Stimulated activated CD4-positive, alpha-beta T cell treated with anti-CD3 and anti-CD28 coated beads, Interleukin-4, amount 100 ng/mL, for 24 hours (primary cell): Measurements from ENCODE around the gene COG2.
"Not testable (repeated sequence)": the region's sequence is repeated elsewhere in the genome, so short reads cannot be mapped to it uniquely, and the experiment has no call there.

ENCODE experiments used
- DNase-seq: peaks from one replicate; pipeline ENCODE4 v3.0.0-alpha.2; 2020

The COG2 gene

DNA sequence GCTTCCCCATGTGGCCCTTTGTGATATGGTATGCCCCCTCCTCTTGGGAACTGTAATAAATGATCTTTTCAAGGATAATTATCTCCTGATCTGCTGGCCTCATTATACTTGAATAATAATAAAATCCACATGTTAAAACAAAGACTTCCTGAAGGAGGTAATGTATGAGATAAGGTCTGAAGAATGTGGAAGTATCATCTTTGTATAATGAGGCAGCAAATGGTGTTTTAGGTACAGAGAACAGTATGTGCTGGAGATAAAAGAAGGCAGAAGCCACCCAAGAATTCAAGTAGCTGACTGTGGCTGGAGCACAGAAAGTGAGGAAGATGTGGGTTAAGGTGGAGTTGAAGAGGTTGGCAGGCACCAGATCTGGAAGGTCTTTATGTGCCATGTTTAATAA, 12.8 kb upstream of the COG2 start:
- no peak for DNase-seq

DNA sequence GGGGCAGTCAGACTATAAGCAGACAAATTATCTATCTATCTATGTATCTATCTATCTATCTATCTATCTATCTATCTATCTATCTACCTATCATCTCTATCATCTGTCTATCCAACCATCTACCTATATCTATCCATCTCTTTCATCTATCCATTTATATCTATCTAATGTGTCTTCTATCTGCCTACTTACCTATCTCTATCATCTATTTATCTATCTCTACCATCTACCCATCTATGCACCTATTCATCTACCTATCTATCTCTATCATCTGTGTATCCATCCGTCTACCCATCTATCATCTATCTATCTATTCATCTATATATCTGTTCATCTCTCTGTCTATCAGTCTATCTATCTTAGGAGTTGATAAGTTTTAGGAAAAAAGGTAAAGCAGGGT, 10.8 kb upstream of the COG2 start:
- no peak for DNase-seq

DNA sequence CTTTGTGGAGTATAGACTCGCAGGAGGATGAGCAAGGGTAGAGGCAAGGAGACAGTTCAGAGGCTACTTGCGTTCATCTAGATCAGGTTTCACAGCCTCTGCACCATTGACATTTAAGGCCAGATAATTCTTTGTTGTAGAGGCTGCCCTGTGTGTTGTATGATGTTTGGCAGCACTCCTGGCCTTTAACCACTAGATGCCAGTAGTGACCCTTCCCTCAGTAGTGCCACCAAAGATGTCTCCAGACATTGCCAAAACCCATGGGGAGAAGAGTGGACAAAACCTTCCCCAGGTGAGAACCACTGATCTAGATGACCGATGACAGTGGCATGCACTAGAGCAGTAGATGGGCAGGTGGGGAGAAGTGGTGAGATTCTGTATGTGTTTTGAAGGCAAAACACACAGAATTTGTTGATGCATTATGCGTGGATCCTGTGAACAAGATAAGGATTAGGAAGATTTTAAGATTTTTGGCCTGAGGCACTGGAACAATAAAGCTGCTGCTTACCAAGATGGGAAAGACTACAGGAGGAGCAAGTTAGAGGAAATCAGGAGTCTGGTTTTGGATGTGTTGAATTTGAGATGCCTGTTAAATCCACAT, 9.9 kb upstream of the COG2 start:
- no peak for DNase-seq

DNA sequence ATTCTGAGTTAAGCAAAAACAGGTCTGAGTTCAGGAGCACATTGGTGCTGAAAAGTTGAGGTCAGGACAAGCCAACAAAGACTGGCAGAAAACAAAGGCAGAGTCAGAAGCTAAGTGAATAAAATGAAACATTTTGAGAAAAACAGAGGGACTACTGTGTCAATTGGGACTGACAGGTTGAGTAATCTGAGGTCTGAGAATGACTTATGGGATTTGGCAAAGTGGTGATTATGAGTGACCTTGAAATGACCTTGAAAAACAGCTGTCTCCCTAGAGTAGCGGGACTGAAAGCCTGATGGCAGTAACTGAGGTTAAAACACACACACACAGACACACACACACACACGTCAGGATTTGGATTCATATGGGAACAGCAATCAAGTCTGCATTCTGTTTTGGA, 8.8 kb upstream of the COG2 start:
- no peak for DNase-seq

DNA sequence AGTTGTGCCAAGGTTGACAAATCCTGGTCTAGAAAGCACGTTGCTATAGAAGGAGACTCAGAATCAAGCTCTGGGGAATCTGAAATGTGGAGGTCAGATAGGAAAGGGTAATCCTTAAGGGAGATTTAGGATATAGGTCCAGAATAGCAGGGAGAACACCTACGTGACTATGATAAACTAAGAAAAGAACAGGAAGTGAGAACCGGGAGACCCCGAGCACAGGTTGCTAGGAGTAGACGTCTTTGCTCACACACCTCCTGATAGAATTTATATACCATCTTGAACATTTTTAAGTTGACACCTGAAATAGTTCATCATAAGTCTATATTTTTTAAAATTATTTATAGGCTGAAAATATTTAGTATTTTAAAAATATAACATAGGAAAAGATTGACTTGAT, 7.9 kb upstream of the COG2 start:
- no peak for DNase-seq

DNA sequence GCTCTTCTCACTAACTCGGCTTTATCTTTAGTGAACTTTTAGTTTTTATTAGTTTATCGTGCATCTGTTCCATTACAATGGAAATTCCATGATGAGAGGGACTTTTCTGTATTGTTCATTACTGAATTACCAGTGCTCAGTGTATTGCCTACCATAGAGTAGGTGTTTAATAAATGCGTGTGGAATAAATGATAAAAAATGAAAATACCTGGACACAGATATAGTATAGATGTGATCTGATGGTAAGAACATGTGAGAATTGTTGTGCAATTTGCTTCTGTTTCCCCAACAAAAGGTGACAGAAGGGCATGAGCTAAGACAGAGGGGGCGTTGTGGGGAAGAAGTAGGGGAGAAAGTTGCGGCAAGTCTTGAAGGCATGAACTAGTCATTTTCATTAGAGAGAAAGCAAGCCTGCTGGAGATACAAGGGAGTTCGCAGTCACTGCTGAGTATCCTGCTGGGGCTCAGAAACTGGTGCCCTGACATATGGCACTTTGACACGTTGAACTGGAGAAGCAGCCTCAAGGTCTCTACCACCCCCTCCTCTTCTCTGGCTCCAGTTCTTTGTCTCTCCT, 5.6 kb upstream of the COG2 start:
- peak; percentile 26 for DNase-seq

DNA sequence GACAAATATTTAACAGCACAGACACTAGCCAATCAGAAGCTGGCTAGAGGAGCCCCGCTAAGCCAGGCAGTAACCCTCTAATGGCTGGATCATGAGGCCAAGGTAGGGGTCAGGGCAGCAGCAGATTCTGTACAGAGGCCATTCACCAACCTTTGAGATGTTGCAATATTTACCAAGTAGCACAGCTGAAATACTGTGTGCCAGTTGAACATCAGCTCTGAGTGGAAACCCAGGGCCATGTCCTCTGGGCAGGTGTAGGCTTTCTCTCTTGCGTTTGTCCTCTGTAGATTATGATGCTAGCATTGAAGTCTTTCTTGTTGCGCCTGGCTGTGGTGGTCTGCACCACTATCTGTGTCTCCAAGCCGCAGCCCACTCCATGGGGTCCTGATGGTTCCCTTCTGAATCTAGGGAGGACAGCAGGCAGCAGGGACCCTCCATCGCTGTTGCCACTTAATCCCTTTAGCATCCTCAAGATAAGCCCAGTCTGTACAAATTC, 2.5 kb upstream of the COG2 start:
- DNase-seq: no peak

DNA sequence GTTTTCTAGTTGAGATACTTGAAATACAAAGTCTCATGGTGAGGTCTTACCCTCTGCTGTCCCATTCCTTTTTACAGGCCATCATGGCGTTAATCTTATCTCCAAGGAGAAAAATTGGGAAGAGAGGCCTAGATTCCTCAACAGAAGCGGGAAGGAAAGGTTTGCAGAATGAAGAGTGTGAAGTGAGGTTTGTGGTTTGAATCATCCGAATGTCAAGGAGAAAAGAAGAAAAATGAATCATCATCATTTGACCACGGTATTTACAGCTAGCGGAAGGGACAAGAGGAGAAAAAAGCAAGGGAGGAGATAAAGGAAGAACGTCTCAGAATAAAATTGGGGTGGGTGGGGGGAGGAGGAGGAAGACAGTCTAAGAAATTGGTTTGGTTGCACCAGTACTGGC, 935 bp upstream of the COG2 start:
- no peak for DNase-seq

DNA sequence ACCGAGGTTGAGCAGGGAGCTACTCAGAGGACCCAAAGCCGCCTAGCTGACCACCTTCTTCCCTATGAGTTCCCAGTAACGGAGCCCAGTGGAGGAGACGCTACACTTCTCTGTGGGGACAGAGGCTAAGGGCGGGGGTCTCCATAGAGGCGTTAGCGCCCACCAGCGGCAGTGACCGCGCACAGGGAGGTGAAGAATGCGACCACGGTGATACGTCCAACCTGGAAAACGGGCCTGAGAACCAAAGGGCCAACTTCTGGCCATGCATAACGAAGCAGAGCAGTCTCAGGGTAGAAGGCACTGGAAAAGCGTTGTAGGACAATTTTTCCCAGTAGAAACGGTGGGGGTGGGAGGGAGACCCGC, 400 bp upstream of the COG2 start:
- no peak for DNase-seq

DNA sequence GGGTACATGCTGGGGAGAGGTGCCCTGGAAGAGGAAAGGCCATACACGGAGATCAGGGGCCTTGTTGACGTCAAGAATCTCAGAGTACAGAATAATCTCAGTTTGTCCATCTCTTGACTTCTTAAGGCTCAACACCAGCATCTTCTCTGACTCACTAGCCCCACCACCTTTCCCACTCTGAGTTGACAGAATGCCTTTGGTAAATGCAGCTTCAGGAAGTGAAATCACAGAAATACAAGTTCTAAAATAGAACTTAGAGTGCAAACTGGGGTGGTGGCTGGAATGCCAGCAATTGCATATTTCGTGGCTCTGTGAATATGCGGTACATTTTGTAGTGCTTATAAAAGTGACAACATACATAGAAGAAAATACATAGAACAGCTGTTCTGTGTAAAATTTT, 1.6 kb downstream of the COG2 start:
- no peak for DNase-seq

DNA sequence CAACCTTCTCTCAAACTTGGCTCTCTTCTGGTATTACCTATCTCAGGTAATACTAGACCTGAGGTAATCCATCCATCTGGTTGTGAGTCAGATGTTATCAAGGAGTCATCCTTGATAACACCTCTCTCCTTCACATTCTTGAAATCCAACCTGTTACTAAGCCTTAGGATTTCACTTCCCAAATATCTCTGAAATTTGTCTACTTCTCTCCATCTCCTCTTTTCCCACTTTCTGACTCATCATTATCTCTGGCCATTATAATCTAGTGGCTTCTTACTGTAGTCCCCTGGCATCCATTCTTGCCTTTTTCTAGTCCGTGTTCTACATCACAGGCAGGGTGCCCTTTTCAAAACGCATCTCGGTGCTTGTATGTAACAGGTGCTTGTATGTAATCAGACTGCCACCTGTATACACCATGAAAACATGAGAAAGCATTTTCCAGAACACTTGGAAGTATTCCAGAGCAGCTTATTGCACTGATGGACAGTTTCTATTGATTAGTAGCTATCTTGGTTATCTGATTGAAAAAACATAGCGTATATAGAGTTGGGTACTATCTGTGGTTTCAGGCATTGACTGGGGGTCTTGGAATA, 4.5 kb downstream of the COG2 start:
- no peak for DNase-seq

DNA sequence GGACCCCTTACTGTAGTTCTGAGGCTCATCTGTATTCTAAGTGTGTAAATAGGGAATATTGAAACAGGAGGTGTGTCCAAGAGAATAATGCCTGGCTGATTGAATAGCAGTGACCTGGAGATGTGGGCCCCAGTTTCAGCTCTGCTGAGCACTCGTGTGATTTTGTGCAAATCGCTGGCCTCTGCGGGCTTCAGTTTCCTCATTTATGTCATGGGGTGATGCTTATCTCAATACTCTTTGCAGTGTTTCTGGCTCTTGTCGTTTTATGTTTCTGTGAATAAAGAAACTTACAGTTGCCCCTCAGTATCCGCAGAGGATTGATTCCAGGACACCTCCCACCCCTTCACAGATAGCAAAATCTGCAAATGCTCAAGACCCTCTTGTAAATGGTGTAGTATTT, 5.0 kb downstream of the COG2 start:
- DNase-seq: no peak

DNA sequence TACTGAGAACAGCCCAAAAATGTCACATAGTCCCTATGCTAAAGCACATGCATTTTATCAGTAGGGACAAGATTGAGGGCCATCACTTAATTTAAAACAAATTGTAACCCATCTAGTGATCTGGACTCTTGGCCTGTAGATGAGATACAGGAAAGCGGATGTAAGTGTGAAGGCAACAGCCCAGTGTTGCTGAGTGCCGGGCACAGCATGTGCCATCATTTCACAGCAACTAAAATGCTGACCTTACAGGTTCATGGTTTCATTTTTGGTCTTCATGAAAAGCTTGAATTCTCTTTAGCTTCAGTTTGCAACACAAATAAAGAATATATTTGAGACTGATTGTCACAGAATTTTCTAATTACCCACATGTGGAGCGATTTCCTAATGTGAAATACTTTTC, 5.8 kb downstream of the COG2 start:
- DNase-seq: no peak

DNA sequence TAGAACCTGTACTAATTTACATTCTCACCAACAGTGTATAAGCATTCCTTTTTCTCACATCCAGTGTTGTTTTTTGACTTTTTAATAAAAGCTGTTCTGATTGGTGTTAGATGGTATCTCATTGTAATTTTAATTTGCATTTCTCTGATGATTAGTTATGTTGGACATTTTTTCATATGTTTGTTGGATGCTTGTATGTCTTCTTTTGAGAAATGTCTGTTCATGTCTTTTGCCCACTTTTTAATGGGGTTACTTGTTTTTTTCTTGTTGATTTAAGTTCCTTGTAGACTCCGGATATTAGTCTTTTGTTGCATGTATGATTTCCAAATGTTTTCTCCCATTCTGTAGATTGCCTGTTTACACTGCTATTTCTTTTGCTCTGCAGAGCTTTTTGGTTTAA, 8.0 kb downstream of the COG2 start:
- no peak for DNase-seq

DNA sequence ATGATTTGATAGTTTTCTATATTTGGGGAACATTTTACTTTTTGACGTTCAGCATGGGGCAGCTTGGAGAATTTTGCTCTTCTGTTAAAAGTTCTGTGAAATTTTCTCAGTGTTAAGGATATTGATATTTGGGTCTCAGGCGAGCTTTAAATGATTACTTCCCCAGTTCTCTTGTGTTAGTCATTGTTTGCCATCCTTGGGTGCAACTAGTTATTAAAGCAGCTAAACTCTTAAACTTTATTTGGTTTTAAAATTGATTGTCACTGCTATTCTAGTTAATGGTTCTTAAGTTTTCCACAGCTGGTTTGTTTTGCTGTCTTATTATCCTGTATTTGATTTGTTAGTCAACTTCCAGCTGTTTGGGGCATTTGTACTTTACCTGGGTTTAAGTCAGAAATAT, 9.0 kb downstream of the COG2 start:
- DNase-seq: no peak

DNA sequence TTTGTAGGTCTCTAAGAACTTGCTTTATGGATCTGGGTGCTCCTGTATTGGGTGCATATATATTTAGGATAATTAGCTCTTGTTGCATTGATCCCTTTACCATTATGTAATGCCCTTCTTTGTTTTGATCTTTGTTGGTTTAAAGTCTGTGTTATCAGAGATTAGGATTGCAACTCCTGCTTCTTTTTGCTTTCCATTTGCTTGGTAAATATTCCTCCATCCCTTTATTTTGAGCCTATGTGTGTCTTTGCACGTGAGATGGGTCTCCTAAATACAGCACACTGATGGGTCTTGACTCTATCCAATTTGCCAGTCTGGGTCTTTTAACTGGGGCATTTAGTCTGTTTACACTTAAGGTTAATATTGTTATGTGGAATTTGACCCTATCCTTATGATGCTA, 14.4 kb downstream of the COG2 start:
- DNase-seq: not testable (repeated sequence)

DNA sequence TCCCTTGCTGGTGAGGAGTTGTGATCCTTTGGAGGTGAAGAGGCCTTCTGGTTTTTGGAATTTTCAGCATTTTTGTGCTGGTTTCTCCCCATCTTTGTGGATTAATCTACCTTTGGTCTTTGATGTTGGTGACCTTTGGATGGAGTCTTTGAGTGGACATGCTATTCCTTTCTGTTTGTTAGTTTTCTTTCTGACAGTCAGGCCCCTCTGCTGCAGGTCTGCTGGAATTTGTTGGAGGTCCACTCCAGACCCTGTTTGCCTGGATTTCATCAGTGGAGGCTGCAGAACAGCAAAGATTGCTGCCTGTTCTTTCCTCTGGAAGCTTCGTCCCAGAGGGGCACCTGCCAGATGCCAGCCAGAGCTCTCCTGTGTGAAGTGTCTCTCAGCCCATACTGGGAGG, 15.8 kb downstream of the COG2 start:
- DNase-seq: not testable (repeated sequence)

DNA sequence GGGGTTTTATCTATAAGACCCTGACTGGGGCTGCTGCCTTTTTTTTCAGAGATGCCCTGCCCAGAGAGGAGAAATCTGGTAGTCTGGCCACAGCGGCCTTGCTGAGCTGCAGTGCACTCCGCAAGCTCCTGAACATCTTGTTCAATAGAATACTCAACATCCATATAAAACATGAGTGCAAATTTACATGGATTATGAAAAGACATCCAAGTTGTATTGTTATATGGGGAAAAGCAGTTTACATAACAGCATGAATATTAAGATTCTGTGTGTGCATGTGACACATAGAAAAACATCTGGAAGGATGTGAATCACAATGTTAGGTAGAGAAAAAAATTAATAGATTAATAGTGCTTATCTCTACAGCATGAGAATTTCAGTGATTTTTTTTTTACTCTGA, 16.4 kb downstream of the COG2 start:
- DNase-seq: no peak

DNA sequence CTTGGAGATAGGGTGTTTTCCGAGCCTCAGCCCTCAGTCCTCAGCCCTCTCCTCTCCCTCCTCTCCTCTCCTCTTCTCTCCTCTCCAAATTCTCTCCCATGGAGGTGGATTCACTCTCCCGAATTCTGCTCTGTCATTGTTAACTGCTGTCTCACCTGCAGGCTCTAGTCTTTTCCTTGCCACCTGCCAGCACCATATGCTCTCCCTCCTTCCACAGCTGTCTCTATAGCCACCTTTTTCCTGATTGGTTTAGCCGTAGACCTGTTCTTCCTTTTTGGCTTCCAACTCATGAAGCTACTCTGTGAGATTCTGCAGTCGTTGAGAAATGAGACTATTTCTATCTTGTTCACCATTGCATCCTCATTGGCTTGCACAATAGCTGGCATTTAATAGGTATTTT, 19.7 kb downstream of the COG2 start:
- no peak for DNase-seq

DNA sequence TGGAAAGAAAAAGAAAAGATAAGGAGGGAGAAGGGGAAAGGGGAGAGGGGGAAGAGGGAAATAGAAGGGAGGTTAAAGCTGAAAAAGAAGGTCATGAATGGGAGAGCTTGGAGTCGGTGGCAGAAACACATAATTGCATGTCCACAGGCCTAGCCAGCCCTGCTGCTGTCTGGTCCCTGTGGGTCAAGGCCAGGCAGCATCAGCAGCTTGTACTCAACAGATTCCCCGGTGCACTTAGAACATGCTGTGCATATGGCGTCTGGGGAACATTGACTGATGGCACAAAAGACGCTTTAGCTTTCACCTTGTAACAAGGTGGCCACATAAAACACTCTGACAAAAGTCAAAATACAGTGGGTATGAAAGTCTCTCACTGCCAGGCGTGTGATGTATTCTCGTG, 25.9 kb downstream of the COG2 start:
- no peak for DNase-seq

DNA sequence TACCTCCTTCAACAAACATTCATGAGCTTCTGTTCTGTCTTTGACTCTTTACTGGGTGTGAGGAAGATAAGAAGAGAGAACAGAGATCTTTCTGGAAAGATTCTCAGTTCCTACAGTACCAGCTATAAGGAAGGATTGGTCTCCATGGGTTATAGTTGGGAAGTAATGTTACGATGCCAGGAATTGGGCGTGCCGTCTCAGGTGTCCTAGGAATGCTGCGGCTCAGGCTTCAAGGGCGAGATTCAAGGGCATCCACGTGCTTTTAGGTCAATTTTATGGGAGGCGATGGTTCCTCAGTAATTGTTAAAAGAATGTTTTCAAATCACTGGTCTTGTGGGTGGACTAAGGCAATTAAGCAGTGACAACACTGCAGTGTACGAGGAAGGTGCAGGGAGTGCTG, 27.3 kb downstream of the COG2 start:
- no peak for DNase-seq

DNA sequence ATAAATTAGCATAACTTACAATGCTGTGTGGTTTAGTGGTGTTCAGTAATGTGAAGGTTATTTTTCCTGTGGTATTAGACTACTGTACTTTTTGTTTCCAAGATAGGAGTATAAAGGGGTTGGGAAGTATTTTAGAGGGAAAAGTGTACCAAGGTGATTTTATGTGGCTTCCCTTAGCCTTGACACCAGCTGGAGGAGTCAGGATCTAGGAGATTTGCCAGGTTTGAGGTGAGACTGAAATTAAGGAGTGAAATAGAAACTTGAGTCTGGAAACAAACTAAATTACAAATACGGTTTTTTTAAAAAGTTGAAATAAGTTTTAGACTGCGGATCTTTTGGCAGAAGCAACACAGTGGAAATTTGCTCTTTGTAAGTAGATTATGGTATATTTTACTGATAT, 32.3 kb downstream of the COG2 start:
- no peak for DNase-seq

DNA sequence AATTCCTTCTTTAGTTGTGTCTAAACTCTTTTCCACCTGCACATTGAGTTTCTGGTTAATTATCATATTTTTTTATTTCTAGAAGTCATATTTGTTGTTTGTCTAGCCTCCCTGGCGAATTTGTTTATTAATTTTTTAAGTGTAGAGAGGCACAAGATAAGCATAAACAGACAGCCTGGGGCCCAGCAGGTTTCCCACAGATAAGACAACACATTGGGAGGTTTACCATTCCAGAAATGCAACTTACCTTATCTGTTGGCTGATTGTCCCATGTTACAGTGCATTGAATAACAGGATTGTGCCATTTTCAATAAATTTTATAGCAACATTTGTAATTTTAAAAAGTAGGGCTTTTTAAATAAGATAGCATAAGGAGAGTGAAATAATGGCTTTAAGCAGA, 34.9 kb downstream of the COG2 start:
- no peak for DNase-seq

DNA sequence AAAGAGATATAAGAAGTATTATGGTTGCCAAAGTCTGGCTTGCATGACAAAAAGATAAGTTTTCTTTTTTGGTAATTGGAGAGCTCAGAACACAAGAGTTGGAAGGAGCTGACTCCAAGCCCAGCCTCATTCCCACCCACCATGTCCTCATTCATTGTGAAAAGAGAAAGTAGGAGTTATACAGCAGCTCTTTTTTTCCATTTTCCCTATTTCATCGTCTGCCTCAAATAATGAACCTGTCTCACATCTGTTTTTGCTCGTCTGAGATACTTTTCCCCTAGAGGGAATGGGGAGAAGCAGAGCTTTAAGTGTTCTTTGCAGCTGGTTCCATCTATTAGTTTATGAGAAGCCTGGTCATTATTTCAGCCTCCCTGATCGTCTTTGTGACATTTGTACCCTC, 36.9 kb downstream of the COG2 start:
- no peak for DNase-seq

DNA sequence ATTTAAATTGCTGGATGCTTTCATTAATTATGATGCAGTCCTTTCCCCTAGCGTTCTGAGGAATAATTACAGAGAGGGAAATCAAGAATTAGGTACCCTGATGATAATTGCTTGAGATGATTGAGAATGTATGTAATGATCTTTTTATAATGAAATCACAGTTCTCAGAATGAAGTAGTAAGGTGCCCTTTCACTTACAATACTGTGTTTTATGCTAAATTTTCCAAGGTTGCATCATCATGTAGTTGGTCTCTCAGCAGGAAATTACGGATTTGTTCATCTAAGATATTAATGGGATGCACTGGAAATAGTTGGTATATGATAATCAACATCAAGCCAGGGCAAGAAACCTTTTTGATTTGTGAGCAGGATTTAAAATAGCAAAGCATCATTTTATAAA, 37.5 kb downstream of the COG2 start:
- DNase-seq: no peak
